Testis (tissue), 3 donors: ENCODE data around the gene MAP7. TPM values are rescaled to one million over a fixed set of nuclear protein-coding genes. Genes with fewer than 3 reads are reported as not detected.

Experiments used
- DNase-seq: peaks from one replicate; pipeline ENCODE4 v3.0.0-alpha.2; 2019
- H3K27ac ChIP-seq, 2 donors: fragments of 200-600 bp; sonication (generic); one replicate each; pipeline ENCODE4 v1.5.1; 2019
- H3K27me3 ChIP-seq: fragments of 200-600 bp; sonication (generic); one replicate; pipeline ENCODE4 v1.5.1; 2019
- H3K36me3 ChIP-seq: fragments of 200-600 bp; sonication (generic); one replicate; pipeline ENCODE4 v1.5.1; 2017; ENCODE audit warnings: low read depth; ENCODE audit errors: missing control alignments
- H3K4me1 ChIP-seq: fragments of 200-600 bp; sonication (generic); one replicate; pipeline ENCODE4 v1.5.1; 2019
- H3K4me3 ChIP-seq, 2 donors: fragments of 200-600 bp; sonication (generic); one replicate each; pipeline ENCODE4 v1.5.1; 2017 to 2019
- H3K9me3 ChIP-seq: fragments of 200-600 bp; sonication (generic); one replicate; pipeline ENCODE4 v1.5.1; 2017
- CTCF ChIP-seq, 3 experiments: fragments of 450-650 bp in 2 of 3; fragments of 200-600 bp in 1 of 3; sonication (generic) in 1 of 3; IDR thresholded peaks; one replicate each; pipeline ENCODE4 v1.5.1; 2016 to 2019; ENCODE audit warnings: antibody characterized with exemption in 3 of 3, mild to moderate bottlenecking in 2 of 3, moderate library complexity in 1 of 3
- POLR2A ChIP-seq: fragments of 450-650 bp; IDR thresholded peaks from one replicate; pipeline ENCODE4 v1.6.1; 2017; ENCODE audit warnings: antibody characterized with exemption, mild to moderate bottlenecking, moderate library complexity
- WGBS, 2 donors: methylation state at CpG; one replicate each; pipeline ENCODE4 v1.1.5; 2018; 5-methylcytosine and 5-hydroxymethylcytosine counted together
- intact Hi-C: fragments of 100-400 bp; cut with DNase I; formaldehyde crosslinking; loops from one replicate; pipeline ENCODE4 v1.15.1; 2023; ENCODE audit warnings: low total_unique reads
- polyA plus RNA-seq: library from polyadenylated mRNA; stranded (reverse); fragments of 350-450 nt; fragmentation: Illumina TruSeq; extraction: RNeasy Lipid Tissue Mini Kit (QIAGEN cat#74804); gene quantifications from one replicate; pipeline ENCODE4 v1.2.3, GENCODE V29; 2014; ENCODE audit warnings: low read depth, low replicate concordance; ENCODE audit not compliant: insufficient read depth
- total RNA-seq, 2 donors: library from RNA; depleted of rRNA; stranded (reverse); fragments of >200 nt; gene quantifications; one replicate each; pipeline ENCODE4 v1.2.3, GENCODE V29; 2016

The MAP7 gene
- total and polyA plus RNA-seq, 3 donors from 2014 or later: 38.5 to 61.4 (median 48.7) TPM

- no peak for DNase-seq
- TF ChIP-seq CTCF (IDR thresholded peaks at IDR 0.05) (no peak), POLR2A (no peak)
- H3K4me3 ChIP-seq: peak overlapping the region; percentile 86 to 90
- no peaks in the 10 kb centered on the region for H3K9me3 ChIP-seq
- H3K27me3 ChIP-seq: no peaks in the 10 kb centered on the region
- H3K4me1 ChIP-seq: peaks cover 13% of the 10 kb centered on the region
- H3K36me3 ChIP-seq: no peaks in the 10 kb centered on the region
- 40 to 43% methylated on average over 14 of the region's 14 CpGs for WGBS, 2 donors
- intact Hi-C loops: no loop called here
- peak overlapping the region in 1 of 2 donors; percentile 81 for H3K27ac ChIP-seq
Measured at GRCh38 chr6:136548582-136549299, 1.5 kb downstream of the MAP7 start.

- DNase-seq: no peak
- Histone ChIP-seq H3K36me3 (no peaks in the 10 kb centered on the region), H3K9me3 (no peaks in the 10 kb centered on the region), H3K4me1 (peaks cover 13% of the 10 kb centered on the region), H3K27ac (no peak overlapping the region), H3K4me3 (no peak overlapping the region), H3K27me3 (no peaks in the 10 kb centered on the region)
- intact Hi-C loops: no loop called here
- 60 to 63% methylated on average over 1 of the region's 1 CpG for WGBS, 2 donors
- no peak for TF ChIP-seq CTCF (IDR thresholded peaks at IDR 0.05)
- no peak for TF ChIP-seq POLR2A
Measured at GRCh38 chr6:136547871-136548270, 2.4 kb downstream of the MAP7 start.

- Histone ChIP-seq H3K4me3 (no peak overlapping the region), H3K36me3 (no peaks in the 10 kb centered on the region), H3K27me3 (no peaks in the 10 kb centered on the region), H3K4me1 (peaks cover 13% of the 10 kb centered on the region), H3K9me3 (no peaks in the 10 kb centered on the region), H3K27ac (no peak overlapping the region)
- no peak for DNase-seq
- TF ChIP-seq POLR2A: no peak
- TF ChIP-seq CTCF (IDR thresholded peaks at IDR 0.05): peak; percentile 65 to 81 (median 79)
- intact Hi-C loops: no loop called here
- 39 to 54% methylated on average over 4 of the region's 4 CpGs for WGBS, 2 donors
Measured at GRCh38 chr6:136547336-136547735, 2.9 kb downstream of the MAP7 start.

- no peak overlapping the region for H3K27ac ChIP-seq
- no peaks in the 10 kb centered on the region for H3K36me3 ChIP-seq
- H3K4me3 ChIP-seq: no peak overlapping the region
- DNase-seq: no peak
- peaks cover 12% of the 10 kb centered on the region for H3K4me1 ChIP-seq
- TF ChIP-seq CTCF (IDR thresholded peaks at IDR 0.05) (no peak), POLR2A (no peak)
- intact Hi-C loops: no loop called here
- 53 to 64% methylated on average over 1 of the region's 1 CpG for WGBS, 2 donors
- H3K9me3 ChIP-seq: no peaks in the 10 kb centered on the region
- H3K27me3 ChIP-seq: no peaks in the 10 kb centered on the region
Measured at GRCh38 chr6:136546331-136546730, 3.9 kb downstream of the MAP7 start.

GRCh38 chr6:136544326-136544725, 5.9 kb downstream of the MAP7 start:
- peaks cover 5% of the 10 kb centered on the region for H3K4me1 ChIP-seq
- intact Hi-C loops: no loop called here
- H3K27ac ChIP-seq: no peak overlapping the region
- no peak for DNase-seq
- WGBS, 2 donors: 35 to 45% methylated on average over 1 of the region's 1 CpG
- no peaks in the 10 kb centered on the region for H3K9me3 ChIP-seq
- no peak overlapping the region for H3K4me3 ChIP-seq
- no peaks in the 10 kb centered on the region for H3K36me3 ChIP-seq
- TF ChIP-seq POLR2A (no peak), CTCF (IDR thresholded peaks at IDR 0.05) (no peak)
- no peaks in the 10 kb centered on the region for H3K27me3 ChIP-seq
